NCI-H1417 (cell line): ENCODE data around the gene SMARCC2.
"Not testable (repeated sequence)": the region's sequence is repeated elsewhere in the genome, so short reads cannot be mapped to it uniquely, and the experiment has no call there.

Source experiments
- DNase-seq, 3 experiments: peaks; one replicate each; lab custom pipeline; 2025; lab: John Stamatoyannopoulos, UW

The SMARCC2 gene

GRCh38 chr12:56208006-56208405, 18.7 kb upstream of the SMARCC2 start:
- no peak for DNase-seq

GRCh38 chr12:56206452-56207166, 17.3 kb upstream of the SMARCC2 start:
- DNase-seq: peak in 2 of 3 experiments; percentile 13 to 56

- DNase-seq: no peak
Observed at GRCh38 chr12:56205445-56205844, 16.2 kb upstream of the SMARCC2 start.

GRCh38 chr12:56204275-56204674, 15.0 kb upstream of the SMARCC2 start:
- DNase-seq: no peak

- no peak for DNase-seq
Observed at GRCh38 chr12:56202838-56203237, 13.6 kb upstream of the SMARCC2 start.

GRCh38 chr12:56202366-56202765, 13.1 kb upstream of the SMARCC2 start:
- no peak for DNase-seq

GRCh38 chr12:56198836-56199235, 9.6 kb upstream of the SMARCC2 start:
- no peak for DNase-seq

GRCh38 chr12:56197921-56198635, 8.8 kb upstream of the SMARCC2 start:
- no peak for DNase-seq

GRCh38 chr12:56196818-56197550, 7.7 kb upstream of the SMARCC2 start:
- not testable (repeated sequence) for DNase-seq

- peak; percentile 72 to 96 (median 95) for DNase-seq
Observed at GRCh38 chr12:56193025-56193578, 3.8 kb upstream of the SMARCC2 start.

GRCh38 chr12:56192582-56192981, 3.3 kb upstream of the SMARCC2 start:
- DNase-seq: no peak

- peak in 1 of 3 experiments; percentile 61 for DNase-seq
Observed at GRCh38 chr12:56190695-56191155, 1.4 kb upstream of the SMARCC2 start.

- DNase-seq: peak; percentile 95 to 99 (median 96)
Observed at GRCh38 chr12:56189918-56190694, 823 bp upstream of the SMARCC2 start.

- peak in 2 of 3 experiments; percentile 78 to 80 for DNase-seq
Observed at GRCh38 chr12:56188778-56189098, 545 bp downstream of the SMARCC2 start.

- DNase-seq: no peak
Observed at GRCh38 chr12:56188131-56188777, 1.0 kb downstream of the SMARCC2 start.

GRCh38 chr12:56186957-56187356, 2.3 kb downstream of the SMARCC2 start:
- DNase-seq: no peak

- DNase-seq: no peak
Observed at GRCh38 chr12:56178347-56178746, 10.9 kb downstream of the SMARCC2 start.

GRCh38 chr12:56172839-56173238, 16.4 kb downstream of the SMARCC2 start:
- DNase-seq: no peak

GRCh38 chr12:56169229-56169759, 20.0 kb downstream of the SMARCC2 start:
- no peak for DNase-seq

GRCh38 chr12:56165369-56165768, 23.9 kb downstream of the SMARCC2 start:
- DNase-seq: no peak

GRCh38 chr12:56164345-56164729, 24.9 kb downstream of the SMARCC2 start:
- no peak for DNase-seq
